IMR-90 (cell line): Measurements from ENCODE around the gene PRR23E. TPM values are rescaled to one million over a fixed set of nuclear protein-coding genes. Genes with fewer than 3 reads are reported as not detected.
A peak's percentile ranks its signal among the peaks of the same experiment; 100 is the strongest.

Source experiments
- ATAC-seq: fragments of 200-7000 bp; cut with Tn5 transposase; 2 replicates; pipeline ENCODE4 v1.9.1; 2020; ENCODE audit warnings: low read depth, mild to moderate bottlenecking, moderate library complexity
- BruUV-seq: library from RNA; stranded (reverse); fragments of 400-500 nt; replicated peaks from 2 replicates; lab custom pipeline; 2021; lab: Mats Ljungman, UMichigan
- CTCF ChIA-PET: fragments of 300-600 bp; formaldehyde crosslinking; extraction: SDS; loops from one replicate; lab custom pipeline; 2021; ENCODE audit warnings: antibody characterized with exemption; lab: Yijun Ruan, JAX
- POLR2A ChIA-PET: fragments of 300-600 bp; sonication (Branson Sonifier 250); formaldehyde crosslinking; loops from one replicate; lab custom pipeline; 2022; ENCODE audit warnings: antibody characterized with exemption; ENCODE audit not compliant: unreplicated experiment; lab: Charles Lee
- DNase-seq: peaks from one replicate; pipeline ENCODE4 v3.0.0; 2013
- H2AFZ ChIP-seq: replicated peaks from 2 replicates; pipeline ENCODE3; 2013; ENCODE audit warnings: low read length, mild to moderate bottlenecking; ENCODE audit not compliant: poor library complexity
- H2AK5ac ChIP-seq: 2 replicates; pipeline ENCODE4 v1.6.1; 2013; ENCODE audit warnings: low read depth, low read length, inconsistent platforms
- H2AK9ac ChIP-seq: replicated peaks from 2 replicates; pipeline ENCODE3; 2013; ENCODE audit warnings: mild to moderate bottlenecking, low read depth, low read length, moderate library complexity; ENCODE audit not compliant: poor library complexity
- H2BK120ac ChIP-seq: 2 replicates; pipeline ENCODE4 v1.6.1; 2013; ENCODE audit warnings: low read depth, low read length, inconsistent platforms
- H2BK15ac ChIP-seq: 3 replicates; pipeline ENCODE4 v1.6.1; 2013; ENCODE audit warnings: low read depth, low read length, inconsistent platforms
- H2BK20ac ChIP-seq: 2 replicates; pipeline ENCODE4 v1.6.1; 2013; ENCODE audit warnings: low read depth, mild to moderate bottlenecking, inconsistent platforms, low read length, moderate library complexity
- H2BK5ac ChIP-seq: 2 replicates; pipeline ENCODE4 v1.6.1; 2013; ENCODE audit warnings: mild to moderate bottlenecking, low read depth, low read length, inconsistent platforms; ENCODE audit not compliant: poor library complexity, severe bottlenecking
- H3K14ac ChIP-seq: replicated peaks from 2 replicates; pipeline ENCODE4 v1.6.1; 2013; ENCODE audit warnings: low read depth, low read length, inconsistent platforms
- H3K18ac ChIP-seq: 2 replicates; pipeline ENCODE4 v1.6.1; 2013; ENCODE audit warnings: low read depth, low read length, control low read depth
- H3K23ac ChIP-seq: 2 replicates; pipeline ENCODE4 v1.6.1; 2013; ENCODE audit warnings: low read depth, low read length, inconsistent platforms
- H3K27ac ChIP-seq: 2 replicates; pipeline ENCODE4 v1.5.1; 2013; ENCODE audit warnings: mild to moderate bottlenecking, control low read depth, low read length; ENCODE audit not compliant: insufficient read depth
- H3K27me3 ChIP-seq: 2 replicates; pipeline ENCODE4 v1.6.1; 2013; ENCODE audit warnings: low read length; ENCODE audit not compliant: control insufficient read depth, insufficient read depth
- H3K36me3 ChIP-seq: 2 replicates; pipeline ENCODE4 v1.6.1; 2013; ENCODE audit warnings: low read length, mixed read lengths; ENCODE audit not compliant: control insufficient read depth, insufficient read depth
- H3K4ac ChIP-seq: 2 replicates; pipeline ENCODE4 v1.6.1; 2013; ENCODE audit warnings: low read depth, low read length, inconsistent platforms
- H3K4me1 ChIP-seq: 2 replicates; pipeline ENCODE4 v1.6.1; 2013; ENCODE audit warnings: low read length, mixed read lengths; ENCODE audit not compliant: control insufficient read depth, insufficient read depth
- H3K4me2 ChIP-seq: 2 replicates; pipeline ENCODE4 v1.6.1; 2013; ENCODE audit warnings: low read depth, mild to moderate bottlenecking, control low read depth, low read length, moderate library complexity
- H3K4me3 ChIP-seq: 2 replicates; pipeline ENCODE4 v1.5.1; 2013; ENCODE audit warnings: low read depth, mild to moderate bottlenecking, control low read depth, low read length, moderate library complexity; ENCODE audit not compliant: insufficient read depth
- H3K56ac ChIP-seq: 2 replicates; pipeline ENCODE4 v1.6.1; 2013; ENCODE audit warnings: low read length, inconsistent platforms; ENCODE audit not compliant: insufficient read depth; ENCODE audit errors: extremely low read depth
- H3K79me1 ChIP-seq, 2 experiments: 2 replicates each; pipeline ENCODE4 v1.6.1; 2013; ENCODE audit warnings: low read length in 2 of 2, inconsistent platforms in 1 of 2, low read depth in 1 of 2
- H3K9ac ChIP-seq: 2 replicates; pipeline ENCODE4 v1.6.1; 2013; ENCODE audit warnings: low read depth, low read length, control low read depth
- H3K9me1 ChIP-seq: 2 replicates; pipeline ENCODE4 v1.6.1; 2013; ENCODE audit warnings: low read length, inconsistent platforms; ENCODE audit not compliant: insufficient read depth
- H3K9me3 ChIP-seq: 2 replicates; pipeline ENCODE4 v1.6.1; 2013; ENCODE audit warnings: low read length; ENCODE audit not compliant: control insufficient read depth, insufficient read depth
- H4K20me1 ChIP-seq: 2 replicates; pipeline ENCODE4 v1.6.1; 2013; ENCODE audit warnings: low read length, inconsistent platforms; ENCODE audit not compliant: insufficient read depth
- H4K5ac ChIP-seq: 2 replicates; pipeline ENCODE4 v1.6.1; 2013; ENCODE audit warnings: mild to moderate bottlenecking, low read depth, low read length, control low read depth
- H4K8ac ChIP-seq, 2 experiments: 2 replicates each; pipeline ENCODE4 v1.6.1; 2013; ENCODE audit warnings: low read depth in 2 of 2, low read length in 2 of 2, control low read depth in 1 of 2, inconsistent platforms in 1 of 2
- H4K91ac ChIP-seq: 2 replicates; pipeline ENCODE4 v1.6.1; 2013; ENCODE audit warnings: low read depth, low read length, inconsistent platforms; ENCODE audit not compliant: insufficient read depth
- BHLHE40 ChIP-seq: fragments of 150-350 bp; IDR thresholded peaks from 2 replicates; pipeline ENCODE4 v1.6.1; 2016; ENCODE audit warnings: mild to moderate bottlenecking, low read depth, low read length
- CEBPB ChIP-seq: IDR thresholded peaks from 2 replicates; pipeline ENCODE4 v1.6.1; 2012; ENCODE audit warnings: low read depth, low read length, improper control_type of control experiment
- CHD1 ChIP-seq: IDR thresholded peaks from 2 replicates; pipeline ENCODE4 v1.6.1; 2012; ENCODE audit warnings: low read depth, low read length, improper control_type of control experiment
- CTCF ChIP-seq: conservative IDR thresholded peaks from 2 replicates; pipeline ENCODE4 v1.5.1; 2012; ENCODE audit warnings: mild to moderate bottlenecking, low read depth, low read length, improper control_type of control experiment
- ELK1 ChIP-seq: fragments of 150-350 bp; IDR thresholded peaks from 2 replicates; pipeline ENCODE4 v1.6.1; 2016; ENCODE audit warnings: low read depth, mild to moderate bottlenecking, low read length, moderate library complexity, borderline replicate concordance
- FOS ChIP-seq: fragments of 150-350 bp; IDR thresholded peaks from 2 replicates; pipeline ENCODE4 v1.6.1; 2016; ENCODE audit warnings: low read depth, low read length
- MAFK ChIP-seq: IDR thresholded peaks from 2 replicates; pipeline ENCODE4 v1.6.1; 2012; ENCODE audit warnings: low read depth, low read length, improper control_type of control experiment
- MAZ ChIP-seq: IDR thresholded peaks from 2 replicates; pipeline ENCODE4 v1.6.1; 2012; ENCODE audit warnings: low read depth, mild to moderate bottlenecking, low read length, improper control_type of control experiment, moderate library complexity, borderline replicate concordance
- MXI1 ChIP-seq: IDR thresholded peaks from 2 replicates; pipeline ENCODE4 v1.6.1; 2012; ENCODE audit warnings: low read depth, mild to moderate bottlenecking, low read length, moderate library complexity, borderline replicate concordance
- NFE2L2 ChIP-seq: fragments of 150-350 bp; IDR thresholded peaks from 2 replicates; pipeline ENCODE4 v1.6.1; 2016; ENCODE audit warnings: low read depth, mild to moderate bottlenecking, low read length
- POLR2A ChIP-seq: IDR thresholded peaks from 2 replicates; pipeline ENCODE4 v1.6.1; 2012; ENCODE audit warnings: mild to moderate bottlenecking, low read depth, low read length
- RAD21 ChIP-seq: IDR thresholded peaks from 2 replicates; pipeline ENCODE4 v1.6.1; 2012; ENCODE audit warnings: low read length, improper control_type of control experiment
- RCOR1 ChIP-seq: IDR thresholded peaks from 2 replicates; pipeline ENCODE4 v1.6.1; 2012; ENCODE audit warnings: mild to moderate bottlenecking, low read length, improper control_type of control experiment; ENCODE audit not compliant: insufficient replicate concordance
- RFX5 ChIP-seq: IDR thresholded peaks from 2 replicates; pipeline ENCODE4 v1.8.0; 2012; ENCODE audit warnings: low read depth, mild to moderate bottlenecking, low read length, moderate library complexity
- SMC3 ChIP-seq: fragments of 150-350 bp; IDR thresholded peaks from 2 replicates; pipeline ENCODE4 v1.6.1; 2016; ENCODE audit warnings: low read depth, mild to moderate bottlenecking, antibody characterized with exemption, low read length, moderate library complexity
- WGBS, 2 experiments: methylation state at CpG; one replicate each; pipeline versions ENCODE4 v1.1.5 to v1.1.7; 2013; ENCODE audit warnings: missing lambda C conversion rate in 2 of 2; ENCODE audit not compliant: insufficient read length in 1 of 2; ENCODE audit errors: extremely low coverage in 2 of 2; 5-methylcytosine and 5-hydroxymethylcytosine counted together
- dilution Hi-C: fragments of 300-500 bp; cut with HindIII; formaldehyde crosslinking; loops from one replicate; pipeline ENCODE4 v1.14.3; 2018; ENCODE audit warnings: low sequenced_read_pairs; ENCODE audit not compliant: unreplicated experiment
- in situ Hi-C: fragments of 300-500 bp; cut with MboI; formaldehyde crosslinking; loops from 3 replicates; pipeline ENCODE4 v1.14.3; 2019; ENCODE audit warnings: low sequenced_read_pairs, inconsistent platforms, mixed read lengths
- intact Hi-C: fragments of 100-400 bp; cut with micrococcal nuclease; formaldehyde crosslinking; loops from 2 replicates; pipeline ENCODE4 v1.10.0; 2022
- polyA plus RNA-seq, 3 experiments: library from polyadenylated mRNA; depleted of rRNA; stranded (reverse); fragments of >200 nt; gene quantifications; 2 replicates each; pipeline ENCODE4 v1.2.3, GENCODE V29; 2012; ENCODE audit warnings: low replicate concordance in 1 of 3
- total RNA-seq: library from RNA; depleted of rRNA; stranded (reverse); fragments of >200 nt; gene quantifications from 2 replicates; pipeline ENCODE4 v1.2.3, GENCODE V29; 2012

The PRR23E gene
- total and polyA plus RNA-seq, 2 of the 4 experiments (the other 2 are of a cell fraction) = not detected

GRCh38 chr3:127170814-127171213 lies 22.1 kb upstream of the PRR23E start:
- no peak overlapping the region for H4K8ac ChIP-seq
- BruUV-seq = no TSS peak
- CTCF ChIA-PET = no interaction called here
- H2BK5ac ChIP-seq = no peak overlapping the region
- no peak overlapping the region for H3K4me2 ChIP-seq
- no peak overlapping the region for H4K91ac ChIP-seq
- peaks cover 3% of the 10 kb centered on the region; the same call in 1 of the 2 replicates for H3K4me1 ChIP-seq
- ATAC-seq (peak; percentile 61), DNase-seq (peak; percentile 64)
- H3K36me3 ChIP-seq = no peaks in the 10 kb centered on the region
- no peak overlapping the region for H2BK120ac ChIP-seq
- H3K18ac ChIP-seq = no peak overlapping the region
- no peak overlapping the region for H2AK9ac ChIP-seq
- H3K23ac ChIP-seq = no peak overlapping the region
- no peaks in the 10 kb centered on the region for H3K79me1 ChIP-seq
- no peak overlapping the region for H3K4me3 ChIP-seq
- H3K9me3 ChIP-seq = no peaks in the 10 kb centered on the region
- H3K27ac ChIP-seq = no peak overlapping the region
- H3K9ac ChIP-seq = no peak overlapping the region
- no peak overlapping the region for H3K56ac ChIP-seq
- H4K5ac ChIP-seq = no peak overlapping the region
- H2AK5ac ChIP-seq = no peak overlapping the region
- H3K9me1 ChIP-seq = no peaks in the 10 kb centered on the region; the same call in 1 of the 2 replicates
- in situ Hi-C loops (no loop called here), intact Hi-C loops (no loop called here), dilution Hi-C loops (no loop called here)
- no peak overlapping the region for H2BK20ac ChIP-seq
- POLR2A ChIA-PET = no interaction called here
- H2BK15ac ChIP-seq = no peak overlapping the region
- H3K4ac ChIP-seq = no peak overlapping the region
- H3K14ac ChIP-seq = no peak overlapping the region
- 83% methylated on average over 1 of the region's 7 CpGs; no CpG with 5 or more reads in 1 of the 2 experiments for WGBS, 2 experiments
- H2AFZ ChIP-seq = no peak overlapping the region
- H4K20me1 ChIP-seq = 0 out of 2 replicates have a peak, but pooled peaks cover 6% of the 10 kb centered on the region
- TF ChIP-seq SMC3 (no peak), MAFK (no peak), BHLHE40 (no peak), RFX5 (no peak), RAD21 (no peak), POLR2A (no peak), CTCF (no peak), CEBPB (no peak), ELK1 (no peak), FOS (no peak), NFE2L2 (no peak), MAZ (no peak), CHD1 (no peak), RCOR1 (no peak), MXI1 (no peak)
- peaks cover 14% of the 10 kb centered on the region for H3K27me3 ChIP-seq
